K562 (cell line): Measurements from ENCODE around the gene CCL24. TPM values are rescaled to one million over a fixed set of nuclear protein-coding genes. Genes with fewer than 3 reads are reported as not detected.

Experiments
- ATAC-seq: fragments of 200-7000 bp; cut with Tn5 transposase; 3 replicates; pipeline ENCODE4 v1.9.1; 2020; ENCODE audit warnings: moderate library complexity
- BruUV-seq: library from RNA; stranded (reverse); fragments of 400-500 nt; replicated peaks from 2 replicates; lab custom pipeline; 2021; lab: Mats Ljungman, UMichigan
- CTCF ChIA-PET: fragments of 300-600 bp; formaldehyde crosslinking; extraction: SDS; loops from one replicate; lab custom pipeline; 2021; ENCODE audit warnings: low intra/inter-chr PET ratio; lab: Yijun Ruan, JAX
- POLR2A ChIA-PET: fragments of 300-600, 350-650 bp; sonication (Branson Sonifier 250); formaldehyde crosslinking; extraction: SDS; loops from one replicate; lab custom pipeline; 2021; ENCODE audit warnings: antibody characterized with exemption, inconsistent platforms; lab: Yijun Ruan, JAX
- DNase-seq, 4 experiments: peaks; one replicate each; pipeline versions ENCODE4 v3.0.0 to v3.0.0-alpha.2; 2011 to 2018; ENCODE audit warnings: low spot score in 3 of 4, mixed read lengths in 3 of 4; ENCODE audit errors: extremely low read depth in 1 of 4
- FAIRE-seq: peaks from 2 replicates; lab custom pipeline; 2011; peaks lifted over from hg19 to GRCh38; lab: Jason Lieb, UNC
- H2AFZ ChIP-seq: 2 replicates; pipeline ENCODE4 v1.6.0; 2011; ENCODE audit warnings: low read depth, low read length, control low read depth, inconsistent platforms
- H3K27ac ChIP-seq: fragments of 200-600 bp; 3 replicates; pipeline ENCODE4 v1.8.0; 2011; ENCODE audit warnings: low read depth, mild to moderate bottlenecking, control low read depth, inconsistent platforms, low read length, moderate library complexity, mixed read lengths; ENCODE audit errors: extremely low read depth
- H3K27me3 ChIP-seq, 2 experiments: fragments of 300-600 bp in 1 of 2; 2 replicates in 1 of 2; 3 replicates in 1 of 2; pipeline versions ENCODE4 v1.6.0 to v1.8.0; 2011; ENCODE audit warnings: inconsistent platforms in 2 of 2, low read length in 2 of 2, mild to moderate bottlenecking in 1 of 2, mixed read lengths in 1 of 2, moderate library complexity in 1 of 2; ENCODE audit not compliant: control insufficient read depth in 2 of 2, insufficient read depth in 2 of 2
- H3K36me3 ChIP-seq: fragments of 300-600 bp; 3 replicates; pipeline ENCODE4 v1.8.0; 2011; ENCODE audit warnings: mild to moderate bottlenecking, low read length, inconsistent platforms; ENCODE audit not compliant: control insufficient read depth, insufficient read depth
- H3K4me1 ChIP-seq, 2 experiments: fragments of 200-600 bp in 1 of 2; replicated peaks in 1 of 2; 2 replicates in 1 of 2; 3 replicates in 1 of 2; pipeline versions ENCODE4 v1.5.1 to v1.8.0; 2011; ENCODE audit warnings: inconsistent platforms in 2 of 2, low read length in 2 of 2, mild to moderate bottlenecking in 1 of 2, mixed read lengths in 1 of 2, moderate library complexity in 1 of 2; ENCODE audit not compliant: control insufficient read depth in 2 of 2, insufficient read depth in 2 of 2
- H3K4me2 ChIP-seq: 2 replicates; pipeline ENCODE4 v1.6.1; 2011; ENCODE audit warnings: low read length, control low read depth, inconsistent platforms, mixed read lengths; ENCODE audit not compliant: insufficient read depth
- H3K4me3 ChIP-seq: fragments of 200-600 bp; sonication (generic), shearing (Covaris generic); 2 replicates; pipeline ENCODE4 v1.5.1; 2016; ENCODE audit warnings: control low read depth, inconsistent platforms
- H3K79me2 ChIP-seq: fragments of 200-600 bp; 3 replicates; pipeline ENCODE4 v1.8.0; 2011; ENCODE audit warnings: low read length, inconsistent platforms; ENCODE audit not compliant: control insufficient read depth, insufficient read depth
- H3K9ac ChIP-seq, 2 experiments: 2 replicates each; pipeline versions ENCODE4 v1.6.0 to v1.6.1; 2011; ENCODE audit warnings: low read depth in 2 of 2, low read length in 2 of 2, control low read depth in 1 of 2, inconsistent platforms in 1 of 2, mild to moderate bottlenecking in 1 of 2, mixed read lengths in 1 of 2; ENCODE audit not compliant: insufficient read depth in 1 of 2
- H3K9me1 ChIP-seq: one replicate; pipeline ENCODE4 v1.6.0; 2011; ENCODE audit warnings: inconsistent platforms, mild to moderate bottlenecking, low read length, moderate library complexity; ENCODE audit not compliant: control insufficient read depth, insufficient read depth
- H3K9me3 ChIP-seq: replicated peaks from 2 replicates; pipeline ENCODE4 v1.5.1; 2011; ENCODE audit warnings: low read depth, low read length, inconsistent platforms; ENCODE audit not compliant: control insufficient read depth, insufficient read depth
- H4K20me1 ChIP-seq: replicated peaks from 2 replicates; pipeline ENCODE4 v1.6.1; 2011; ENCODE audit warnings: low read length, inconsistent platforms, mixed read lengths; ENCODE audit not compliant: control insufficient read depth, insufficient read depth
- BHLHE40 ChIP-seq: IDR thresholded peaks from 2 replicates; pipeline ENCODE4 v1.6.1; 2011; ENCODE audit warnings: low read length, improper control_type of control experiment
- CHD4 ChIP-seq: fragments of 200-600 bp; sonication (generic); IDR thresholded peaks from 3 replicates; pipeline ENCODE4 v1.6.1; 2012; ENCODE audit warnings: low read depth, mild to moderate bottlenecking, mixed read lengths, low read length, inconsistent platforms; ENCODE audit not compliant: insufficient read depth, insufficient replicate concordance, poor library complexity, severe bottlenecking
- ERF ChIP-seq: fragments of 450-650 bp; formaldehyde crosslinking; IDR thresholded peaks from 2 replicates; pipeline ENCODE4 v1.4.0; 2020; ENCODE audit warnings: mild to moderate bottlenecking, mixed read lengths
- GABPB1 ChIP-seq: sonication (generic); formaldehyde crosslinking; IDR thresholded peaks from 2 replicates; pipeline ENCODE4 v1.8.0; 2022; ENCODE audit warnings: mild to moderate bottlenecking, missing genetic modification reagents
- HNRNPH1 ChIP-seq: fragments of 200-400 bp; formaldehyde crosslinking; optimal IDR thresholded peaks from 2 replicates; pipeline ENCODE3; 2017; ENCODE audit warnings: low read depth, mild to moderate bottlenecking, low read length, moderate library complexity
- JUN ChIP-seq, 2 experiments: sonication (generic) in 1 of 2; formaldehyde crosslinking in 1 of 2; IDR thresholded peaks; 2 replicates each; pipeline versions ENCODE4 v1.6.1 to v1.8.0; 2012 to 2022; ENCODE audit warnings: borderline replicate concordance in 2 of 2, mild to moderate bottlenecking in 2 of 2, improper control_type of control experiment in 1 of 2, low read depth in 1 of 2, low read length in 1 of 2, missing genetic modification reagents in 1 of 2
- JUND ChIP-seq, 2 experiments: IDR thresholded peaks; 2 replicates in 1 of 2; 3 replicates in 1 of 2; pipeline ENCODE4 v1.6.1; 2011; ENCODE audit warnings: borderline replicate concordance in 2 of 2, low read depth in 2 of 2, low read length in 2 of 2, improper control_type of control experiment in 1 of 2, missing biosample characterization in 1 of 2, missing genetic modification characterization in 1 of 2, missing genetic modification reagents in 1 of 2
- POLR2AphosphoS2 ChIP-seq: IDR thresholded peaks from 2 replicates; pipeline ENCODE4 v1.6.1; 2012; ENCODE audit warnings: low read length, improper control_type of control experiment
- PTTG1 ChIP-seq: fragments of 450-650 bp; IDR thresholded peaks from 2 replicates; pipeline ENCODE4 v1.6.1; 2016; ENCODE audit warnings: low read depth, mild to moderate bottlenecking, missing genetic modification characterization, missing compliant biosample characterization
- ZBTB1 ChIP-seq: sonication (generic); formaldehyde crosslinking; IDR thresholded peaks from 2 replicates; pipeline ENCODE4 v1.8.1; 2023; ENCODE audit warnings: missing genetic modification reagents, low read depth, mild to moderate bottlenecking, borderline replicate concordance
- ZNF408 ChIP-seq: fragments of 250-450 bp; sonication (Bioruptor Pico); IDR thresholded peaks from 2 replicates; pipeline ENCODE4 v1.4.0; 2020; ENCODE audit warnings: low read depth, mild to moderate bottlenecking, moderate library complexity
- ZNF431 ChIP-seq: sonication (generic); formaldehyde crosslinking; IDR thresholded peaks from 2 replicates; pipeline ENCODE4 v1.8.0; 2022; ENCODE audit warnings: mild to moderate bottlenecking, missing genetic modification reagents
- WGBS: fragments of 100-300 bp; shearing (Covaris generic); methylation state at CpG from one replicate; pipeline ENCODE4 v1.1.6; 2016; ENCODE audit warnings: low coverage, mixed read lengths; ENCODE audit not compliant: insufficient coverage; ENCODE audit errors: missing lambda C conversion rate; 5-methylcytosine and 5-hydroxymethylcytosine counted together
- in situ Hi-C: fragments of 300-500 bp; cut with MboI; formaldehyde crosslinking; loops from 4 replicates; pipeline ENCODE4 v1.15.0; 2018; ENCODE audit warnings: inconsistent platforms, mixed read lengths
- intact Hi-C: fragments of 100-400 bp; cut with micrococcal nuclease; formaldehyde crosslinking; loops from 2 replicates; pipeline ENCODE4 v1.14.2; 2022
- polyA plus RNA-seq, 8 experiments: library from polyadenylated mRNA; depleted of rRNA in 4 of 8; stranded (reverse) in 5 of 8; unstranded in 3 of 8; fragments of >200 nt; fragmentation: Nextera tagmentation in 2 of 8; fragmentation: Illumina TruSeq in 1 of 8; extraction: Ambion mirVana in 2 of 8; extraction: Trizol in 1 of 8; gene quantifications; 2 replicates each; pipeline versions ENCODE4 v1.2.1 to v1.2.3, GENCODE V29; 2011 to 2014; ENCODE audit warnings: inconsistent platforms in 1 of 8, missing spikeins in 1 of 8
- total RNA-seq, 7 experiments: library from RNA; depleted of rRNA in 6 of 7; stranded (reverse); fragments of >200 nt in 6 of 7; fragmentation: Illumina TruSeq in 2 of 7; extraction: Trizol in 2 of 7; gene quantifications; 2 replicates each; pipeline versions ENCODE4 v1.2.1 to v1.2.3, GENCODE V29; 2011 to 2021; ENCODE audit warnings: low replicate concordance in 1 of 7
- TF ChIP-seq, protein P1 (sequence below): sonication (generic); formaldehyde crosslinking; IDR thresholded peaks from 2 replicates; pipeline ENCODE4 v1.8.1; 2023; ENCODE audit warnings: mild to moderate bottlenecking, missing genetic modification reagents
- TF ChIP-seq, protein P2 (sequence below): IDR thresholded peaks from 2 replicates; pipeline ENCODE4 v1.6.1; 2011; ENCODE audit not compliant: insufficient read length; ENCODE audit errors: extremely low read depth
- TF ChIP-seq, protein P3 (sequence below): fragments of 250-450 bp; sonication (Bioruptor Pico); IDR thresholded peaks from 2 replicates; pipeline ENCODE4 v1.5.0; 2021

CCL24 gene
- total and polyA plus RNA-seq, 9 of the 15 experiments (the other 6 are each of a cell fraction or from before 2014, with no cell fraction given): 0.45 to 3.6 (median 0.95) TPM; not detected in 1

DNA sequence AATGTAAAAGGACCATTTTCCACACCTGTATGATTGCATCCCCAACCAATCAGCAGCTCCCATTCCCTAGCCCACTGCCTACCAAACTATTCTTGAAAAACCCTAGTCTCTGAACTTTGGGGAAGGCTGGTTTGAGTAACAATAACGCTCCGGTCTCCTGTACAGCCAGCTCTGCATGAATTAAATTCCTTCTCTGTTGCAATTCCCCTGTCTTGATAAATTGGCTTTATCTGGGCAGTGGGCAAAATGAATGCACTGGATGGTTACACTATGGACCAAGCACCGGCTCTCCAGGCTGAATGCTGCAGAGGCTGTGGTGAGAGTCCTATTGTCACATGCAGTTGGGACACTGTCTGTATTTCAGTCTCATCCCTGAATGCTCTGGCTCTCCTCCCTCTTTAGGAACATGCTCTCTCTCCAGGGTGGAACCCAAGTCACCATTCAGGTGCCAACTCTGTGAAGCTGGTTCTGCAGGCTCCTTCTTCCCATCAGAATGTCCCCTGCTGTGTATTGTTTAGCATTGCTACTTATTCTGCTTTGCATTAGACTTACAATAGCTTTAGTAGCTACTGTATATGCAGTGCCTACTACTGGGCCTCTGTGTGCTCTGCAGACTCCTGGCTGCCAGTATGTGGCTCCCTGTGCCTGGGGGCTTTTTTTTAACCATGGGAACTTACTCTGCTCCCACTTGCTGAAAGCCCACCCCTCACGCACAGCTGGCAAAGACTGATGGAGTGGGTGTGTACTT, 6.9 kb downstream of the CCL24 start (continued):
- TF ChIP-seq GABPB1 (CRISPR knock-in tag) (no peak), ERF (no peak)
- TF ChIP-seq, all 486 proteins: peak for 12

DNA sequence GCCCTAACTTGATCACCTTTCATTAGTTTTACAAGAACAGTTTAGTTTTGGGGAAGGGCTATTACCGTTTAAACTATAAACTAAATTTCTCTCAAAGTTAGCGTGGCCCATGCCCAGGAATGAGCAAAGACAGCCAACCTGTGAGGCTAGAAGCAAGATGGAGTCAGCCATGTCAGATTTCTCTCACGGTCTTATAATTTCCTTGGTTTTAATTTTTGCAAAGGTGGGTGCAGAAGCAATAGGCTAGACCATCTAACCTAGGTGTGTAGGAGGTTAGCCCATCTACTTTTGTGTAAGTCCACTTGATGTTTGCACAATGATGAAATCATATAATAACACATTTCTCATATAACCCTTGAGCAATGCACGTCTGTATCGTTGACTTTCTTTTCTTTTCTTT, 8.9 kb downstream of the CCL24 start:
- Histone ChIP-seq H3K27ac (no peak overlapping the region), H2AFZ (no peak overlapping the region), H3K9me3 (peaks cover 7% of the 10 kb centered on the region), H3K79me2 (no peaks in the 10 kb centered on the region), H3K9ac (no peak overlapping the region), H3K4me1 (peaks cover 4 to 10% of the 10 kb centered on the region in 2 experiments; a peak in 4 of 5 replicates), H3K9me1 (no peaks in the 10 kb centered on the region), H4K20me1 (no peaks in the 10 kb centered on the region), H3K4me2 (no peak overlapping the region), H3K27me3 (no peaks in the 10 kb centered on the region), H3K36me3 (no peaks in the 10 kb centered on the region), H3K4me3 (no peak overlapping the region)
- DNase-seq: no peak
- ChIA-PET CTCF (no interaction called here), POLR2A (no interaction called here)
- in situ Hi-C loops: no loop called here
- FAIRE-seq: no peak
- BruUV-seq: no TSS peak
- 46% methylated on average over 5 of the region's 5 CpGs for WGBS
- intact Hi-C loops: no loop called here
- ATAC-seq: no peak
- TF ChIP-seq CHD4 (no peak), JUN (IDR thresholded peaks at IDR 0.05; ENCODE audit: borderline replicate concordance, low read depth, low read length) (no peak), JUN (CRISPR knock-in tag; IDR thresholded peaks at IDR 0.05; ENCODE audit: borderline replicate concordance) (no peak), JUND (IDR thresholded peaks at IDR 0.05; ENCODE audit: borderline replicate concordance, low read depth, low read length) (no peak), JUND (tag; IDR thresholded peaks at IDR 0.05; ENCODE audit: borderline replicate concordance, low read depth, low read length) (no peak), PTTG1 (tag) (peak; percentile 76; the same call in 1 of the 2 replicates), ZNF431 (no peak), BHLHE40 (no peak), POLR2AphosphoS2 (no peak), ZNF408 (CRISPR knock-in tag) (no peak), ZBTB1 (CRISPR knock-in tag) (no peak), HNRNPH1 (no peak)
- TF ChIP-seq, protein P1, sequence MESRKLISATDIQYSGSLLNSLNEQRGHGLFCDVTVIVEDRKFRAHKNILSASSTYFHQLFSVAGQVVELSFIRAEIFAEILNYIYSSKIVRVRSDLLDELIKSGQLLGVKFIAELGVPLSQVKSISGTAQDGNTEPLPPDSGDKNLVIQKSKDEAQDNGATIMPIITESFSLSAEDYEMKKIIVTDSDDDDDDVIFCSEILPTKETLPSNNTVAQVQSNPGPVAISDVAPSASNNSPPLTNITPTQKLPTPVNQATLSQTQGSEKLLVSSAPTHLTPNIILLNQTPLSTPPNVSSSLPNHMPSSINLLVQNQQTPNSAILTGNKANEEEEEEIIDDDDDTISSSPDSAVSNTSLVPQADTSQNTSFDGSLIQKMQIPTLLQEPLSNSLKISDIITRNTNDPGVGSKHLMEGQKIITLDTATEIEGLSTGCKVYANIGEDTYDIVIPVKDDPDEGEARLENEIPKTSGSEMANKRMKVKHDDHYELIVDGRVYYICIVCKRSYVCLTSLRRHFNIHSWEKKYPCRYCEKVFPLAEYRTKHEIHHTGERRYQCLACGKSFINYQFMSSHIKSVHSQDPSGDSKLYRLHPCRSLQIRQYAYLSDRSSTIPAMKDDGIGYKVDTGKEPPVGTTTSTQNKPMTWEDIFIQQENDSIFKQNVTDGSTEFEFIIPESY: no peak
- TF ChIP-seq, protein P2, sequence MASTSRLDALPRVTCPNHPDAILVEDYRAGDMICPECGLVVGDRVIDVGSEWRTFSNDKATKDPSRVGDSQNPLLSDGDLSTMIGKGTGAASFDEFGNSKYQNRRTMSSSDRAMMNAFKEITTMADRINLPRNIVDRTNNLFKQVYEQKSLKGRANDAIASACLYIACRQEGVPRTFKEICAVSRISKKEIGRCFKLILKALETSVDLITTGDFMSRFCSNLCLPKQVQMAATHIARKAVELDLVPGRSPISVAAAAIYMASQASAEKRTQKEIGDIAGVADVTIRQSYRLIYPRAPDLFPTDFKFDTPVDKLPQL: no peak
- TF ChIP-seq, protein P3, sequence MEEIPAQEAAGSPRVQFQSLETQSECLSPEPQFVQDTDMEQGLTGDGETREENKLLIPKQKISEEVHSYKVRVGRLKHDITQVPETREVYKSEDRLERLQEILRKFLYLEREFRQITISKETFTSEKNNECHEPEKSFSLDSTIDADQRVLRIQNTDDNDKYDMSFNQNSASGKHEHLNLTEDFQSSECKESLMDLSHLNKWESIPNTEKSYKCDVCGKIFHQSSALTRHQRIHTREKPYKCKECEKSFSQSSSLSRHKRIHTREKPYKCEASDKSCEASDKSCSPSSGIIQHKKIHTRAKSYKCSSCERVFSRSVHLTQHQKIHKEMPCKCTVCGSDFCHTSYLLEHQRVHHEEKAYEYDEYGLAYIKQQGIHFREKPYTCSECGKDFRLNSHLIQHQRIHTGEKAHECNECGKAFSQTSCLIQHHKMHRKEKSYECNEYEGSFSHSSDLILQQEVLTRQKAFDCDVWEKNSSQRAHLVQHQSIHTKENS (CRISPR knock-in tag): no peak
